Transverse colon (tissue), 4 donors: ENCODE results near the gene CHCT1.

ENCODE experiments used
- EP300 ChIP-seq: sonication (generic); formaldehyde crosslinking; IDR thresholded peaks from one replicate; pipeline ENCODE4 v1.6.1; 2017; ENCODE audit warnings: antibody characterized with exemption, low read depth
- POLR2A ChIP-seq: fragments of 450-650 bp; IDR thresholded peaks from one replicate; pipeline ENCODE4 v1.6.1; 2016; ENCODE audit warnings: antibody characterized with exemption, mild to moderate bottlenecking, moderate library complexity
- POLR2AphosphoS5 ChIP-seq, 3 donors: sonication (generic); formaldehyde crosslinking; IDR thresholded peaks; one replicate each; pipeline ENCODE4 v1.6.1; 2016; ENCODE audit warnings: antibody characterized with exemption in 3 of 3
- TF ChIP-seq, protein P1 (sequence below), 5 experiments: fragments of 200-600 bp in 3 of 5; fragments of 450-650 bp in 2 of 5; sonication (generic) in 3 of 5; IDR thresholded peaks; 1 replicate in 2 of 5; 2 replicates in 3 of 5; pipeline ENCODE4 v1.5.1; 2016 to 2017; ENCODE audit warnings: antibody characterized with exemption in 5 of 5, inconsistent platforms in 3 of 5, mild to moderate bottlenecking in 2 of 5, moderate library complexity in 1 of 5

GRCh38 chr17:60443713-60444112, 21.4 kb downstream of the CHCT1 start:
- TF ChIP-seq, protein P1, sequence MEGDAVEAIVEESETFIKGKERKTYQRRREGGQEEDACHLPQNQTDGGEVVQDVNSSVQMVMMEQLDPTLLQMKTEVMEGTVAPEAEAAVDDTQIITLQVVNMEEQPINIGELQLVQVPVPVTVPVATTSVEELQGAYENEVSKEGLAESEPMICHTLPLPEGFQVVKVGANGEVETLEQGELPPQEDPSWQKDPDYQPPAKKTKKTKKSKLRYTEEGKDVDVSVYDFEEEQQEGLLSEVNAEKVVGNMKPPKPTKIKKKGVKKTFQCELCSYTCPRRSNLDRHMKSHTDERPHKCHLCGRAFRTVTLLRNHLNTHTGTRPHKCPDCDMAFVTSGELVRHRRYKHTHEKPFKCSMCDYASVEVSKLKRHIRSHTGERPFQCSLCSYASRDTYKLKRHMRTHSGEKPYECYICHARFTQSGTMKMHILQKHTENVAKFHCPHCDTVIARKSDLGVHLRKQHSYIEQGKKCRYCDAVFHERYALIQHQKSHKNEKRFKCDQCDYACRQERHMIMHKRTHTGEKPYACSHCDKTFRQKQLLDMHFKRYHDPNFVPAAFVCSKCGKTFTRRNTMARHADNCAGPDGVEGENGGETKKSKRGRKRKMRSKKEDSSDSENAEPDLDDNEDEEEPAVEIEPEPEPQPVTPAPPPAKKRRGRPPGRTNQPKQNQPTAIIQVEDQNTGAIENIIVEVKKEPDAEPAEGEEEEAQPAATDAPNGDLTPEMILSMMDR (IDR thresholded peaks at IDR 0.05), result no peak
- TF ChIP-seq POLR2A, result no peak
- TF ChIP-seq POLR2AphosphoS5 (IDR thresholded peaks at IDR 0.05), result no peak
- TF ChIP-seq EP300, result no peak
